PC-9 (cell line): ENCODE data around the gene TMEM161A. TPM values are rescaled to one million over a fixed set of nuclear protein-coding genes. Genes with fewer than 3 reads are reported as not detected.

Experiments used
- BruUV-seq: library from RNA; stranded (reverse); fragments of 400-500 nt; replicated peaks from 2 replicates; lab custom pipeline; 2021; lab: Mats Ljungman, UMichigan
- CTCF ChIA-PET: fragments of 300-600 bp; sonication (Branson Sonifier 250); formaldehyde crosslinking; loops from one replicate; lab custom pipeline; 2022; ENCODE audit warnings: antibody characterized with exemption; lab: Charles Lee
- POLR2A ChIA-PET: fragments of 300-600 bp; sonication (Branson Sonifier 250); formaldehyde crosslinking; loops from one replicate; lab custom pipeline; 2022; ENCODE audit warnings: antibody characterized with exemption; ENCODE audit not compliant: unreplicated experiment; lab: Charles Lee
- DNase-seq, 2 experiments: peaks; one replicate each; pipeline versions ENCODE4 v3.0.0 to v3.0.0-alpha.2; 2015 to 2022; ENCODE audit warnings: mixed read lengths in 1 of 2
- H2AFZ ChIP-seq: fragments of 200-600 bp; sonication (generic); 2 replicates; pipeline ENCODE4 v1.8.1; 2017; ENCODE audit warnings: antibody characterized with exemption
- H3F3A ChIP-seq: fragments of 200-600 bp; sonication (generic); 2 replicates; pipeline ENCODE4 v1.8.1; 2017; ENCODE audit warnings: antibody characterized with exemption, mild to moderate bottlenecking, low read depth; ENCODE audit not compliant: insufficient read depth
- H3K27ac ChIP-seq: fragments of 200-600 bp; sonication (generic); 2 replicates; pipeline ENCODE4 v1.6.1; 2016; ENCODE audit warnings: mixed run types
- H3K27me3 ChIP-seq: fragments of 200-600 bp; sonication (generic); 2 replicates; pipeline ENCODE4 v1.6.1; 2016; ENCODE audit warnings: low read depth, mixed run types; ENCODE audit not compliant: insufficient read depth
- H3K36me3 ChIP-seq: fragments of 200-600 bp; sonication (generic); 2 replicates; pipeline ENCODE4 v1.6.1; 2016; ENCODE audit warnings: low read depth, mixed run types
- H3K4me1 ChIP-seq: fragments of 200-600 bp; sonication (generic); replicated peaks from 2 replicates; pipeline ENCODE4 v1.6.1; 2016; ENCODE audit warnings: mixed run types; ENCODE audit not compliant: insufficient read depth
- H3K4me2 ChIP-seq: fragments of 200-600 bp; sonication (generic); 2 replicates; pipeline ENCODE4 v1.6.1; 2017; ENCODE audit warnings: mixed run types
- H3K4me3 ChIP-seq: fragments of 200-600 bp; sonication (generic); 2 replicates; pipeline ENCODE4 v1.6.1; 2016; ENCODE audit warnings: mixed run types
- H3K79me2 ChIP-seq: fragments of 200-600 bp; sonication (generic); 2 replicates; pipeline ENCODE4 v1.6.1; 2017; ENCODE audit warnings: low read depth, mixed run types
- H3K9me2 ChIP-seq: fragments of 200-600 bp; sonication (generic); 2 replicates; pipeline ENCODE4 v1.8.1; 2017; ENCODE audit warnings: mild to moderate bottlenecking; ENCODE audit not compliant: insufficient read depth
- H3K9me3 ChIP-seq: fragments of 200-600 bp; sonication (generic); 2 replicates; pipeline ENCODE4 v1.8.1; 2016; ENCODE audit warnings: low read depth; ENCODE audit not compliant: insufficient read depth
- H4K20me1 ChIP-seq: fragments of 200-600 bp; sonication (generic); 2 replicates; pipeline ENCODE4 v1.8.1; 2017; ENCODE audit not compliant: insufficient read depth
- EZH2 ChIP-seq: fragments of 200-600 bp; sonication (generic); IDR thresholded peaks from 2 replicates; pipeline ENCODE4 v1.8.0; 2017; ENCODE audit warnings: antibody characterized with exemption, low read depth
- intact Hi-C: fragments of 100-400 bp; cut with micrococcal nuclease; formaldehyde crosslinking; loops from one replicate; pipeline ENCODE4 v1.10.0; 2022; ENCODE audit not compliant: unreplicated experiment
- total RNA-seq: library from RNA; stranded (reverse); gene quantifications from 2 replicates; pipeline ENCODE4 v1.2.3, GENCODE V29; 2021
- TF ChIP-seq, protein P1 (sequence below): fragments of 200-600 bp; sonication (generic); conservative IDR thresholded peaks from 2 replicates; pipeline ENCODE4 v1.6.1; 2017; ENCODE audit warnings: mixed run types, antibody characterized with exemption, mild to moderate bottlenecking, moderate library complexity

TMEM161A gene
- total RNA-seq, 1 experiment from 2014 or later = 41.1 TPM

DNA sequence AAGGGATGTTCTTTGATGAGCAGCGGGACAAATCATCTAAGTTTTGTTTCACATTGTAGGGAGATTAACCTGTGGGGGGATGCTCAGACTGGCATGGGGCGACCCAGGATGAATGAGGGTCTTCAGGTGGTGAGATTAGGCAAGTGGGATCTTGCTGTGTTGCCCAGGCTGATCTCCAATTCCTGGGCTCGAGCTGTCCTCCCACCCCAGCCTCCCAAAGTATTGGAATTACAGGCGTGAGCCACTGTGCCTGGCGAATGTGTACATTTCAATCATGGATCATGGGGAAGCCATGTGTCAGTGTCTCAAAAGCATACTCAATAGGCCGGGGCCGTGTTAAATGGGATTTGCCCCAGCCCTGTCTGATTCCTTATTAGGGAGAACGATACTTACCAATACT is 66.4 kb downstream of the TMEM161A start:
- no peaks in the 10 kb centered on the region for H3K79me2 ChIP-seq
- CTCF ChIA-PET = no interaction called here
- TF ChIP-seq, protein P1, sequence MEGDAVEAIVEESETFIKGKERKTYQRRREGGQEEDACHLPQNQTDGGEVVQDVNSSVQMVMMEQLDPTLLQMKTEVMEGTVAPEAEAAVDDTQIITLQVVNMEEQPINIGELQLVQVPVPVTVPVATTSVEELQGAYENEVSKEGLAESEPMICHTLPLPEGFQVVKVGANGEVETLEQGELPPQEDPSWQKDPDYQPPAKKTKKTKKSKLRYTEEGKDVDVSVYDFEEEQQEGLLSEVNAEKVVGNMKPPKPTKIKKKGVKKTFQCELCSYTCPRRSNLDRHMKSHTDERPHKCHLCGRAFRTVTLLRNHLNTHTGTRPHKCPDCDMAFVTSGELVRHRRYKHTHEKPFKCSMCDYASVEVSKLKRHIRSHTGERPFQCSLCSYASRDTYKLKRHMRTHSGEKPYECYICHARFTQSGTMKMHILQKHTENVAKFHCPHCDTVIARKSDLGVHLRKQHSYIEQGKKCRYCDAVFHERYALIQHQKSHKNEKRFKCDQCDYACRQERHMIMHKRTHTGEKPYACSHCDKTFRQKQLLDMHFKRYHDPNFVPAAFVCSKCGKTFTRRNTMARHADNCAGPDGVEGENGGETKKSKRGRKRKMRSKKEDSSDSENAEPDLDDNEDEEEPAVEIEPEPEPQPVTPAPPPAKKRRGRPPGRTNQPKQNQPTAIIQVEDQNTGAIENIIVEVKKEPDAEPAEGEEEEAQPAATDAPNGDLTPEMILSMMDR = no peak
- TF ChIP-seq EZH2 = no peak
- H2AFZ ChIP-seq = no peak overlapping the region
- no peak overlapping the region for H3K27ac ChIP-seq
- intact Hi-C loops = no loop called here
- H3K4me2 ChIP-seq = no peak overlapping the region
- H3K27me3 ChIP-seq = no peaks in the 10 kb centered on the region
- H3K4me1 ChIP-seq = no peaks in the 10 kb centered on the region
- no peaks in the 10 kb centered on the region; the same call in 1 of the 2 replicates for H3F3A ChIP-seq
- POLR2A ChIA-PET = no interaction called here
- no peak for DNase-seq
- H4K20me1 ChIP-seq = no peaks in the 10 kb centered on the region
- BruUV-seq = no TSS peak
- no peaks in the 10 kb centered on the region for H3K9me3 ChIP-seq
- no peaks in the 10 kb centered on the region for H3K36me3 ChIP-seq
- H3K9me2 ChIP-seq = no peaks in the 10 kb centered on the region
- no peak overlapping the region for H3K4me3 ChIP-seq

Other genes with a start within 250 kb of the TMEM161A start
- gene CERS1, start 242.3 kb downstream of the TMEM161A start, total RNA-seq = 2.7 and 4.9 TPM in 2 replicates
- gene COPE, start 219.1 kb downstream of the TMEM161A start, total RNA-seq = 190 and 221 TPM in 2 replicates
- 41.2 and 46.3 TPM in 2 replicates for gene DDX49, start 218.8 kb downstream of the TMEM161A start, total RNA-seq
- 55.7 and 62.5 TPM in 2 replicates for gene HOMER3, start 197.3 kb downstream of the TMEM161A start, total RNA-seq
- 60.0 and 73.1 TPM in 2 replicates for gene SUGP2, start 105.0 kb downstream of the TMEM161A start, total RNA-seq
- 23.5 and 28.8 TPM in 2 replicates for gene ARMC6, start 104.9 kb downstream of the TMEM161A start, total RNA-seq
- gene SLC25A42, start 74.5 kb downstream of the TMEM161A start, total RNA-seq = 5.8 and 6.9 TPM in 2 replicates
- gene MEF2B, start 31.8 kb upstream of the TMEM161A start, total RNA-seq = 1.8 and 3.9 TPM in 2 replicates
- 23.1 and 24.9 TPM in 2 replicates for gene BORCS8, start 53.7 kb upstream of the TMEM161A start, total RNA-seq
- gene RFXANK, start 53.8 kb upstream of the TMEM161A start, total RNA-seq = 132 and 161 TPM in 2 replicates
- gene NR2C2AP, start 64.9 kb upstream of the TMEM161A start, total RNA-seq = 25.7 and 28.7 TPM in 2 replicates
- not detected in 2 replicates for gene NCAN, start 73.5 kb upstream of the TMEM161A start, total RNA-seq
- gene TM6SF2, start 134.8 kb upstream of the TMEM161A start, total RNA-seq = not detected in 2 replicates
- gene SUGP1, start 182.0 kb upstream of the TMEM161A start, total RNA-seq = 39.9 and 56.7 TPM in 2 replicates
- gene MAU2, start 182.4 kb upstream of the TMEM161A start, total RNA-seq = 46.1 and 55.2 TPM in 2 replicates